LNCAP (cell line): ENCODE results near the gene SMCHD1.

Experiments
- CTCF ChIP-seq: fragments of 450-650 bp; IDR thresholded peaks from 2 replicates; pipeline ENCODE4 v1.5.1; 2017; ENCODE audit warnings: mild to moderate bottlenecking

SMCHD1 gene

GRCh38 chr18:2625217-2625616 lies 30.3 kb upstream of the SMCHD1 start:
- TF ChIP-seq CTCF, result no peak

GRCh38 chr18:2627821-2628276 lies 27.7 kb upstream of the SMCHD1 start:
- no peak for TF ChIP-seq CTCF

- TF ChIP-seq CTCF, result no peak
These were observed 26.5 kb upstream of the SMCHD1 start for GRCh38 chr18:2629003-2629402.

- TF ChIP-seq CTCF, result no peak
These were observed 19.9 kb upstream of the SMCHD1 start for GRCh38 chr18:2635586-2635985.

GRCh38 chr18:2636126-2636631 lies 19.3 kb upstream of the SMCHD1 start:
- no peak for TF ChIP-seq CTCF

GRCh38 chr18:2641638-2642037 lies 13.9 kb upstream of the SMCHD1 start:
- no peak for TF ChIP-seq CTCF

- TF ChIP-seq CTCF, result no peak
These were observed 12.8 kb upstream of the SMCHD1 start for GRCh38 chr18:2642771-2643170.

GRCh38 chr18:2644535-2644934 lies 11.0 kb upstream of the SMCHD1 start:
- TF ChIP-seq CTCF, result no peak
